ENCODE results near the gene TAX1BP3.

The TAX1BP3 gene

GRCh38 chr17:3641014-3641413 is 27.4 kb downstream of the TAX1BP3 start:
- TF ChIP-seq, protein P1, sequence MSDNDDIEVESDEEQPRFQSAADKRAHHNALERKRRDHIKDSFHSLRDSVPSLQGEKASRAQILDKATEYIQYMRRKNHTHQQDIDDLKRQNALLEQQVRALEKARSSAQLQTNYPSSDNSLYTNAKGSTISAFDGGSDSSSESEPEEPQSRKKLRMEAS (IDR thresholded peaks at IDR 0.05; ENCODE audit: low read depth, low read length), result no peak
- TF ChIP-seq CTCF (IDR thresholded peaks at IDR 0.05; ENCODE audit: low read depth, low read length) (no peak), MYC (IDR thresholded peaks at IDR 0.05; ENCODE audit: low read depth, low read length) (no peak), POLR2A (IDR thresholded peaks at IDR 0.05; ENCODE audit: extremely low read depth, insufficient read length) (no peak)
- DNase-seq (ENCODE audit: low read depth), result no peak
- H3K4me3 ChIP-seq (ENCODE audit: low read depth, low read length), result no peak overlapping the region

GRCh38 chr17:3639981-3640596 is 28.3 kb downstream of the TAX1BP3 start:
- TF ChIP-seq MYC (IDR thresholded peaks at IDR 0.05; ENCODE audit: low read depth, low read length) (peak; percentile 85), POLR2A (IDR thresholded peaks at IDR 0.05; ENCODE audit: extremely low read depth, insufficient read length) (no peak)
- TF ChIP-seq, protein P1 (IDR thresholded peaks at IDR 0.05; ENCODE audit: low read depth, low read length), result peak; percentile 84
- H3K4me3 ChIP-seq (ENCODE audit: low read depth, low read length), result no peak overlapping the region
- DNase-seq (ENCODE audit: low read depth), result peak; percentile 57

GRCh38 chr17:3636908-3637373 is 31.4 kb downstream of the TAX1BP3 start:
- DNase-seq (ENCODE audit: low read depth), result peak; percentile 25
- peak overlapping the region; percentile 62 for H3K4me3 ChIP-seq (ENCODE audit: low read depth, low read length)
- no peak for TF ChIP-seq CTCF (IDR thresholded peaks at IDR 0.05; ENCODE audit: low read depth, low read length)
- TF ChIP-seq MYC (IDR thresholded peaks at IDR 0.05; ENCODE audit: low read depth, low read length), result no peak
- TF ChIP-seq, protein P1 (IDR thresholded peaks at IDR 0.05; ENCODE audit: low read depth, low read length), result no peak
- no peak for TF ChIP-seq POLR2A (IDR thresholded peaks at IDR 0.05; ENCODE audit: extremely low read depth, insufficient read length)

GRCh38 chr17:3636154-3636907 is 32.0 kb downstream of the TAX1BP3 start, which contains the start of the genes CTNS and SHPK:
CTNS (plus strand) TSS chr17:3636760; CDS start chr17:3640207, 3,447 bp downstream.
SHPK (minus strand) TSS chr17:3636250; CDS start chr17:3636219, 31 bp downstream.
- TF ChIP-seq, protein P1 (IDR thresholded peaks at IDR 0.05; ENCODE audit: low read depth, low read length), result peak; percentile 79
- TF ChIP-seq CTCF (IDR thresholded peaks at IDR 0.05; ENCODE audit: low read depth, low read length) (no peak), POLR2A (IDR thresholded peaks at IDR 0.05; ENCODE audit: extremely low read depth, insufficient read length) (peak; percentile 61)
- H3K4me3 ChIP-seq (ENCODE audit: low read depth, low read length), result peak within 1 kb of the TSS; percentile 67
- peak; percentile 93 for DNase-seq (ENCODE audit: low read depth)

DNA sequence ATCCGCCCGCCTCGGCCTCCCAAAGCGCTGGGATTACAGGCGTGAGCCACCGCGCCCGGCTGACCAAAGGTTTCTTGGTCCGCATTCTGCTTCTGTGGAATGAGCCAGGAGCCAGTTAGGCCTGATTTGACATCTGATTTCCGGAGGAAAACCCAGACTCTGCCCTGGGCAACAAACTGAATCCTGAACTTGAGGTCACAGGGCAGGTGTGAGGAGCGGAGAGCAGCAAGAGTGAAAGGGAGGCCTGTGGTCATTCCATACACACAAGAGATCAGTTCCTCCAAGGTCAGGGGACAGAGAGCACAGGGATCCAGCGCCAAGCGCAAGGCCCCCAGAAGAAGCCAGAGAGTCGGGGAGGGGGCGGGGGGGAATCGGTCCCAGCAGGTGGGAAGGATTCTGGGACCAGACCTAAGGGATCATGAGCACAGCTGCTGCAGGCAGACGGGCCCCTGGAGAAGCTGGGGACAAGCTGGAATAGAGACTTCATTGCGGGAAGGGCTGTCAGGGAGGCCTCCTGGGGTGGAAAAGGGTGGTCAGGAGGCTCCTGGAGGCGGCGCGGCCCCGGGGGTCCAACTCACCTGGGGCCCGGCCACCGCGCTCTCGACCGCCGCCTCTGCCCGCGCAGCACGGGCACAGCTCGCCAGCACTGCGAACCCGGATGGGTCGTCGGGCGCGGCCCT is 32.8 kb downstream of the TAX1BP3 start:
- H3K4me3 ChIP-seq (ENCODE audit: low read depth, low read length), result peak overlapping the region; percentile 67
- peak; percentile 6 for DNase-seq (ENCODE audit: low read depth)
- no peak for TF ChIP-seq CTCF (IDR thresholded peaks at IDR 0.05; ENCODE audit: low read depth, low read length)
- TF ChIP-seq, protein P1 (IDR thresholded peaks at IDR 0.05; ENCODE audit: low read depth, low read length), result no peak
- TF ChIP-seq MYC (IDR thresholded peaks at IDR 0.05; ENCODE audit: low read depth, low read length), result no peak
- no peak for TF ChIP-seq POLR2A (IDR thresholded peaks at IDR 0.05; ENCODE audit: extremely low read depth, insufficient read length)

Data from NB4 (cell line).